ENCODE results near the gene SUFU. TPM values are rescaled to one million over a fixed set of nuclear protein-coding genes. Genes with fewer than 3 reads are reported as not detected.

SUFU gene
- polyA plus RNA-seq, 1 donor from 2014 or later, result 5.0 TPM

DNA sequence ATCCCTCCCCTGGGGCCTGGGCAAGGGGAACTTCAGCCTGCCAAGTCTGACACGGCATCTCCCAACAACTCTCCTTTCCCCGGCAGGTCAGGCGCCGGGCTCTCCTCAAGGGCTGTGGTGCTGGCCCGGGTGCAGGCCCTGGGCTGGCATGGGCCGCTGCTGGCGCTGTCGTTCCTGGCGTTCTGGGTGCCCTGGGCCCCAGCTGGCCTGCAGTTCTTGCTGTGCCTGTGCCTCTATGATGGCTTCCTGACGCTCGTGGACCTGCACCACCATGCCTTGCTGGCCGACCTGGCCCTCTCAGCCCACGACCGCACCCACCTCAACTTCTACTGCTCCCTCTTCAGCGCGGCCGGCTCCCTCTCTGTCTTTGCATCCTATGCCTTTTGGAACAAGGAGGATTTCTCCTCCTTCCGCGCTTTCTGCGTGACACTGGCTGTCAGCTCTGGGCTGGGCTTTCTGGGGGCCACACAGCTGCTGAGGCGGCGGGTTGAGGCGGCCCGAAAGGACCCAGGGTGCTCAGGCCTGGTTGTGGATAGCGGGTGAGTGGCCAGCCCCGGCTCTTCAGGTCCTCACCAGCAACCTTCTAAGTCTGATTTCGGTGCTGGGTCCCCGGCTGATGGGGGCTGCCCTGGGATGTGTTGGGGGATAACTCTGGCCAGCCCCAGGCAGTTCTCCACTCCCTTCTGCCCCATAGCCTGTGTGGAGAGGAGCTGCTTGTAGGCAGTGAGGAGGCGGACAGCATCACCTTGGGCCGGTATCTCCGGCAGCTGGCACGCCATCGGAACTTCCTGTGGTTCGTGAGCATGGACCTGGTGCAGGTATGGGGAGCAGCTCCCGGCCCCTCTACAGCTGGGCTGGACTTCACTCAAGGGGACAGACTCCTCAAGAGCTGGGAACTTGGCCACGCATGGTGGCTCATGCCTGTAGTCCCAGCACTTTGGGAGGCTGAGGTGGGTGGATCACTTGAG, 32.9 kb upstream of the SUFU start:
- H3K27ac Mint-ChIP-seq, result no peak overlapping the region
- H3K4me1 Mint-ChIP-seq, result no peaks in the 10 kb centered on the region
- no peaks in the 10 kb centered on the region for H3K9me3 Mint-ChIP-seq
- peaks cover 6% of the 10 kb centered on the region for H3K36me3 Mint-ChIP-seq
- no peaks in the 10 kb centered on the region for H3K27me3 Mint-ChIP-seq
- no peak overlapping the region for H3K4me3 Mint-ChIP-seq

DNA sequence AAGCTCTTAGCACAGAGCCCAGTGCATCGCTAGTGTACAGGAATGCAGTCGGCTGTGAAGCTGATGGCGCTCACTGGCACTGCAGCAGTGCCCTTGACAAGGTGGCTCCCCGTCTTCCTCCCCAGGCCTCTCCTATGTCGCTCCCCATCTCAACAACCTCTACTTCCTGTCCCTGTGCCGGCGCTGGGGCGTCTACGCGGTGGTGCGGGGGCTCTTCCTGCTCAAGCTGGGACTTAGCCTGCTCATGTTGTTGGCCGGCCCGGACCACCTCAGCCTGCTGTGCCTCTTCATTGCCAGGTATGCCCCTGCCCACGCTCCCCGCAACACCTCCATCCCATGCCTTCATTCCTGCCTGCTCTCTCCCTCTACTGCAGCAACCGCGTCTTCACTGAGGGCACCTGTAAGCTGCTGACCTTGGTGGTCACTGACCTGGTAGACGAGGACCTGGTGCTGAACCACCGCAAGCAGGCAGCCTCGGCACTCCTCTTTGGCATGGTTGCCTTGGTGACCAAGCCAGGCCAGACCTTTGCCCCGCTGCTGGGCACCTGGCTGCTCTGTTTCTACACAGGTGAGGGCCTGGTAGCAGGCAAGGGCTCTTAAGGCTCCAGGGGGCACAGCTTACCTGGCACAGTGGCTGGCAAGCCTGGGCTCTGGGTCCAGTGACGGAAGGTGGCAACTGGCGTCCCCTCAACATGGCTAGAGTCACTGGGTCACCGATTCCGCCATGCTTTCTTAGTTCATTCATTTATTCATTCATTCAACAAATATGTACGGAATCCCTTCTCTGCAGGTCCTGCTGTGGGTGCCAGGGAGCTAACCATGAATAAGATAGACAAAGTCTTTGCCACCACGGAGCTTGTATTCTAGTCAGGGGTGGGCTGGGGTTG, 30.1 kb upstream of the SUFU start:
- H3K36me3 Mint-ChIP-seq, result peaks cover 2% of the 10 kb centered on the region
- no peak overlapping the region for H3K4me3 Mint-ChIP-seq
- H3K9me3 Mint-ChIP-seq, result no peaks in the 10 kb centered on the region
- H3K4me1 Mint-ChIP-seq, result peaks cover 0 to under 1% (median 0%) of the 10 kb centered on the region in 3 donors
- H3K27me3 Mint-ChIP-seq, result no peaks in the 10 kb centered on the region
- peak overlapping the region in 2 of 3 donors; percentile 53 to 88 for H3K27ac Mint-ChIP-seq

DNA sequence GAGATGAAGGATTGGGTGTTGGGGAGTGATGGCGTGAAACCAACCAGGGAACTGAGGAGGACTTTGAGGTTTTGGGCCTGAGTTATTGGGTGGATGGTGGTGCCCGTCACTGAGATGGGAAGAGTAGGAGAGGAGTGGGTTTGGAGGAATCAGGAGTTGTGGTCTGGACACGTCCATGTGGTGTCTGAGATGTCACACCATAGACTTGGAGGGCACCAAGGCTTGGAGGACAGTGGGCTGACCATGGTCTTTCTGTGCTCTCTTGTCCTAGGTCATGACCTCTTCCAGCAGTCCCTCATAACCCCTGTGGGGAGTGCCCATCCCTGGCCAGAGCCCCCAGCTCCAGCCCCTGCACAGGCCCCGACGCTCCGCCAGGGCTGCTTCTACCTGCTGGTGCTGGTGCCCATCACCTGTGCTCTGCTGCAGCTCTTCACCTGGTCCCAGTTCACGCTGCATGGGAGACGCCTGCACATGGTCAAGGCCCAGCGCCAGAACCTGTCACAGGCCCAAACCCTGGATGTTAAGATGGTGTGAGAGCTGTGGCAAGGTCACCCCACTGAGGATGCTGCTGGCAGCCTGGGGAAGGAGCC, 28.2 kb upstream of the SUFU start:
- H3K27me3 Mint-ChIP-seq, result no peaks in the 10 kb centered on the region
- H3K27ac Mint-ChIP-seq, result no peak overlapping the region
- no peaks in the 10 kb centered on the region for H3K9me3 Mint-ChIP-seq
- peaks cover 0 to 6% (median 6%) of the 10 kb centered on the region in 3 donors for H3K4me1 Mint-ChIP-seq
- H3K36me3 Mint-ChIP-seq, result no peaks in the 10 kb centered on the region
- H3K4me3 Mint-ChIP-seq, result no peak overlapping the region

DNA sequence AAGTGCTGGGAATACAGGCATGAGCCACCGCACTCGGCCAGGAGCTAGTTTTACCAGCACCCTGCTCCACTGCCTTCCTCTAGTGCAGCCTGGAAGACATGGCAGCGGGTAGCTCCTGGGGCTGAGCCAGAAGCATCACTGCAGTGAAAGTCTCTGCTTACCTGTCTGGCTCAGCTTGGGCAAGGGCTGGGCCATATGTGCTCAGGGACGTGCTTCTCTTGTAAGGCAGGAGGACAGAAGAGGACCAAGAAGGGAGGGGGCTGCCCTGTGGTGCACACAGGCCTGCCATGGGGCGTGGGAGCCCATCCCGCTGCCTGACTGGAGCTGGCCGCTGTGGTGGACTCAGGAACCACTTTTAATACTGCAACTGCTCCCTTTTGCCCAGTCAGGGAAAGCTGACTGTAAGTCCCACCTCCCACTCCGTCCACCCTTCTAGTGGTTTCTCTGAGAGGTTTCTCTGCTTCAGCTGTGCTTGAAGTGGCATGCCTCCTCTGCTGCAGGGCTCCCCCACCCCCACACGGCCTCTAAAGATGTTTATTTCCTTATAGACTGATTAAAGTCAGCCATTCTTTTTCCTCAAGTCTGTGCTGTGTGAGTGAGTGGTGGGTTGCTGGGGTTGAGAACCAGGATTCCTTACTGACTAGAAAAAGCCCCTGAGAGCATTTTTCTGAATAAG, 27.2 kb upstream of the SUFU start:
- H3K36me3 Mint-ChIP-seq, result no peaks in the 10 kb centered on the region
- H3K27me3 Mint-ChIP-seq, result no peaks in the 10 kb centered on the region
- peak overlapping the region in 1 of 3 donors; percentile 59 for H3K27ac Mint-ChIP-seq
- peaks cover 0 to 6% (median 6%) of the 10 kb centered on the region in 3 donors for H3K4me1 Mint-ChIP-seq
- H3K4me3 Mint-ChIP-seq, result no peak overlapping the region
- H3K9me3 Mint-ChIP-seq, result no peaks in the 10 kb centered on the region

DNA sequence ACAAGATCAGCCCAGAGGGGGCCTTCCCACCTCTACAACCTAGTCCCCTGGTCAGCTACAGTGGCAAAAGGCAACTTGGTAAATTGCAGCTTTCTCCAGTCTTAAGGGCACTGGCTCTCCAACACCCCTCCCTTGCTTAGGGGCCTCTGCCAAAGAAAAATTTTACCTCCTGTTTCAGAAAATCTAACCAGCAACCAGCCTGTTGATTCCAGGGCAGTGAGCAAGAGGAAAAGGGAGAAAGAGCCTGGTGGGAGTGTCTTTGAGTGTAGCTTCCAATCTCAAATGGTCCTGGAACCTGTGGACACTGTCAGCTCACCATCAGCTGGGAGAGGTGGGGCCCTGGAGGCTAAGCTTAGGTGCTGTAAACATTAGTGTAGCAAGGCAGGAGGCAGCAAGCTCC, 24.1 kb upstream of the SUFU start:
- Mint-ChIP-seq H3K4me1 (peaks cover 0 to 6% (median 6%) of the 10 kb centered on the region in 3 donors), H3K27ac (no peak overlapping the region), H3K36me3 (peaks cover 2% of the 10 kb centered on the region), H3K27me3 (no peaks in the 10 kb centered on the region), H3K9me3 (no peaks in the 10 kb centered on the region), H3K4me3 (no peak overlapping the region)

DNA sequence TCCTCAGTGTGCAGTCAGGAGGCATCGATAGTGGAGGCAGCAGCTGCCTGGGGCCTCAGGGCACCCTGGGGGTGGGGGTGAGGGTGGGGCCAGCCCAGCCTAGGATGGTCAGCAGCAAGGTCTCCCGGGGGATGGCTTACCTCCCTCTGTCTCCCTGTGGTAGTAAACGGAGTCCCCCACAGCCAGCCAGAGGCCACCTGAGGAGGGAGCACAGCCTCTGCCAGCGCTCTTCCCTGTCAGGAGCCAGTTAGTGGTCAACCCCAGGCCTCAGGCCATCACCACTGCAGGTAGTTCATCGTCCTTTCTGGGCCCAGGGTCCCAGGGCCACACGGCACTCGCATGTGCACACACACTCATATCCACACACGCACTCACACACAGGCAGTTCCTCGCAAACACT, 23.4 kb upstream of the SUFU start:
- no peaks in the 10 kb centered on the region for H3K9me3 Mint-ChIP-seq
- no peak overlapping the region for H3K4me3 Mint-ChIP-seq
- H3K27me3 Mint-ChIP-seq, result no peaks in the 10 kb centered on the region
- H3K36me3 Mint-ChIP-seq, result peaks cover 2% of the 10 kb centered on the region
- no peak overlapping the region for H3K27ac Mint-ChIP-seq
- peaks cover 0 to 6% (median 6%) of the 10 kb centered on the region in 3 donors for H3K4me1 Mint-ChIP-seq

DNA sequence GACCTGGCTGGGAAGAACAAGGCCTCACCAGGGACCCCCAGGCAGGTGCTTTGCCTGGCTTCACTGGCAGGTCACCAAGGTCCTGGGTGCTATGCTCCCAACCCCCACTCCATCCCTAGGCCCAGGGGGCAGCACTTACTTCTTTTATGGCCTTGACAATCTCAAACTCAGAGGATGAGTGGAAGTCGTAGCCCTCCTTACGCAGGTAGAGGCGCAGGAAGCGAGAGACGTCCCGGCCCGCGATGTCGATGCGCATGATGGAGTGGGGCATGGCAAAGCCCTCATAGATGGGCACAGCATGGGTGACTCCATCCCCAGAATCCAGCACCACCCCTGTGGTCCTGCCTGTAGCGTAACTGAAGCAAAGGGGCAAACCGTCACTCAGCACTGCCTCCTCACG, 19.8 kb upstream of the SUFU start:
- Mint-ChIP-seq H3K4me1 (peaks cover 0 to 3% (median 2%) of the 10 kb centered on the region in 3 donors), H3K9me3 (no peaks in the 10 kb centered on the region), H3K4me3 (no peak overlapping the region), H3K27ac (no peak overlapping the region), H3K27me3 (no peaks in the 10 kb centered on the region), H3K36me3 (peaks cover 2% of the 10 kb centered on the region)

DNA sequence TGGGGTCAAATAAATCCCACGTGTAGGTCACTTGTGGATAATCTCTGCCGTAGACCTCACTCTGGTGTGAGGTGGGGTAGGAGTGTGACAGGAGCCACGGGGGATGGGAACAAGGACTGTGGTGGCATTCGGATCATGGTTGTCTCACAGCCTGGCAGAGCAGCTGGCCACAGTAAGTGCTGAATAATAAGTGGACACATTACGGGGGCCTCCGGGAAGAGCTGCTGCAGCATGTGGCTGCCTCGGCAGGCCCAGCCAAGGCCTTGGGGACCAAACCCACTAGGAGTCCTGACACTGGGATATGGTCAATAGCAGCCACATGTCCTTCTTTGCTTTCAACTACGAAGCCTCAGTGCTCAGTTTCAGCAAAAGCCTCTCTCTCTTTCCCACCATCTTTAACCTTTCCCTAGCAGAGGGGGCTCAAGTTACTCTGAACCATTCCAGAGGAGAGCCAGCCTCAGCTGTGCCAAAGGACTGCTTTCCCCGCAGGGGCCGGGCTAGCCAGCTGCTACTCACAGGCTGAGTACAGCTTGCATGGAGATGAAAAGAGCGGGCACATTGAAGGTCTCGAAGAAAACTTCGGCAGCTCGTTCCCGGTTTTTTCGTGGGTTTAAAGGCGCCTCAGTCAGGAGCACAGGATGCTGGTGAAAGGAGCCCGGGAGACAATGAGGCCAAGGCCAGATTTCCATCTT, 18.5 kb upstream of the SUFU start:
- Mint-ChIP-seq H3K36me3 (peaks cover 2% of the 10 kb centered on the region), H3K27ac (no peak overlapping the region), H3K4me1 (no peaks in the 10 kb centered on the region), H3K9me3 (no peaks in the 10 kb centered on the region), H3K27me3 (no peaks in the 10 kb centered on the region), H3K4me3 (no peak overlapping the region)

DNA sequence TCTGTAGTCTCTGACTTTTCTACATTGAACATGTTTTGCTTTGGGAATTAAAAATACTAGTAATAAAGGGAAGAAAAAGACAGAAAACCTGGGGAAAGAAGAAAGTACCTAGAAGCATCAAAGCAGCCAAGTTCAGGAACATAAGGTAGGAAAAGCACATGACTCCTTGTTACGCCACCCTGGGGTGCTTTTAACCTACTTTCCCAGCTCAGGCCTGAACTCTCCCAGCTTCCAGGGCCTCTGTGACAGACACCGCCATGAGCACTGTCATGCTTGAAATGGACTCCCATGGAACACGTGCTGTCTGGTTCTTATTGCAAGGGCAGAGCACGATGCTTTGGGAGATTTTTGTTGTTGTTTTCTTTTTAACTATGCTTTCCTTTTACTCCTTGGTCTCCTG, 12.6 kb upstream of the SUFU start:
- H3K36me3 Mint-ChIP-seq, result peaks cover 2% of the 10 kb centered on the region
- H3K27me3 Mint-ChIP-seq, result no peaks in the 10 kb centered on the region

DNA sequence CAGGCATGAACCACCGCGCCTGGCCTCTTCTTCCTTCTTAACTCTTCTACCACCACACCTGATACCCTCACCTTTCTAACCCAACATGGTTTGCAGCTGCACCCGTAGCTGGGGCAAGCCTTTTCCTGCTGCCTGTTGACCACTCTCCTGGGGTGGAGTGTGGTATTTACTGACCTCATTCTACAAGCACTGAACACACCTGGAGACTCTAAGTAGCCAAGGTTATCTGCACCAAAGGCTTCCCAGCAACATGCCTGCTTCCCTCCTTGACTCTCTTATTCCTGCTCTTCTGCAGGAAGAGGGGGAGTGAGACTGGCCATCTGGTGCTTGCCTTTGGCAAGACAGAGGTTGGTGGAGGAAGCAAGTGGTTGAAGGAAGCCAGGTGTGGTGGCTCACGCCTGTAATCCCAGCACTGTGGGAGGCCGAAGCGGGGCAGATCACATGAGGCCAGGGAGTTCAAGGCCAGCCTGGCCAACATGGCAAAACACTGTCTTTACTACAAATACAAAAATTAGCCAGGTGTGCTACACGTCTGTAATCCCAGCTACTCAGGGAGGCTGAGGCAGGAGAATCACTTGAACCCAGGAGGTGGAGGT, 11.3 kb upstream of the SUFU start:
- Mint-ChIP-seq H3K27ac (peak overlapping the region in 1 of 3 donors; percentile 67), H3K9me3 (no peaks in the 10 kb centered on the region), H3K4me3 (no peak overlapping the region), H3K36me3 (peaks cover 2% of the 10 kb centered on the region), H3K27me3 (no peaks in the 10 kb centered on the region), H3K4me1 (peaks cover 5 to 12% (median 10%) of the 10 kb centered on the region in 3 donors)

More for the DNA sequence above, 12.6 kb upstream of the SUFU start:
- H3K27ac Mint-ChIP-seq, result no peak overlapping the region
- H3K4me1 Mint-ChIP-seq, result peaks cover 5 to 10% (median 6%) of the 10 kb centered on the region in 3 donors
- no peaks in the 10 kb centered on the region for H3K9me3 Mint-ChIP-seq
- H3K4me3 Mint-ChIP-seq, result no peak overlapping the region

DNA sequence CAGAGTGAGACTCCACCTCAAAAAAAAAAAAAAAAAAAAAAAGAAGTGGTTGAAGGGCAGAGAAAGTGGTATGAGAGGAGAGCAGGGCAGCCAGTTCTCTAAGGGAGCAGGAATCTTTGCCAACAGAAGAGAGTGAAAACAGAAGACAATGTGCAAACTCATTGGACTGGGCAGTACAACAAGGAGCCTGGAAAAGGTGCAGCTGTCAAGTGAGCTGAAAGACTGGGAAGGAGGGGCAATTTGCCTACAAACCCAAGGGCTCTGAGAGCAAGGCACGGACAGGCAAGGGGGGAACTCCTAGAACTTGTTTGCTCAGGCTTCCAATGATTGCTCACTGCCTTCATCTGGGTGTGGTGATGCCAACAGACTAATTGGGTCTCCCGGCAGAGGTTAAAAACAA, 10.8 kb upstream of the SUFU start:
- H3K27me3 Mint-ChIP-seq, result no peaks in the 10 kb centered on the region
- H3K27ac Mint-ChIP-seq, result peak overlapping the region in 1 of 3 donors; percentile 27
- peaks cover 2% of the 10 kb centered on the region for H3K36me3 Mint-ChIP-seq
- H3K9me3 Mint-ChIP-seq, result no peaks in the 10 kb centered on the region
- peaks cover 5 to 12% (median 10%) of the 10 kb centered on the region in 3 donors for H3K4me1 Mint-ChIP-seq
- peak overlapping the region in 1 of 4 donors; percentile 48 for H3K4me3 Mint-ChIP-seq

DNA sequence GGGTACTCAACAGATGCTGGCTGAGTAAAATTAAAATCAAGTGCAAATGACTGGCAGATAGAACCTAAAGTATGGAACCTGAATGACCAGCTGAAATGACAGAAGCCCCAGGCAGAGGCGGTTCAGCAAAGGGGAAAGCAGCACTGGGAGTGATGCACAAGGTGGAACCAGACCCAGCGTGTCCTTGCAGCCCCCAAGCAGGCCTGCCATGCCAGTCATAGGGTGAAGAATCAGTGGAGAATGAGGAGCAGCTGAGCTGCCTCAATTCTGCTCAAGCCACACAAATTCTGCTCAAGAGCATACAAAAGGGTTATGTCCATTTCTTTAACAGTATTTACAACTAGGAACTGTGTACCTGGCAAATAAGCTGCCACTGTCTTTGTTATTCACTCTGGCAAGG, 10.0 kb upstream of the SUFU start:
- Mint-ChIP-seq H3K9me3 (no peaks in the 10 kb centered on the region), H3K4me3 (no peak overlapping the region), H3K27me3 (no peaks in the 10 kb centered on the region), H3K4me1 (peaks cover 5 to 14% (median 13%) of the 10 kb centered on the region in 3 donors), H3K36me3 (peaks cover 2% of the 10 kb centered on the region), H3K27ac (no peak overlapping the region)

DNA sequence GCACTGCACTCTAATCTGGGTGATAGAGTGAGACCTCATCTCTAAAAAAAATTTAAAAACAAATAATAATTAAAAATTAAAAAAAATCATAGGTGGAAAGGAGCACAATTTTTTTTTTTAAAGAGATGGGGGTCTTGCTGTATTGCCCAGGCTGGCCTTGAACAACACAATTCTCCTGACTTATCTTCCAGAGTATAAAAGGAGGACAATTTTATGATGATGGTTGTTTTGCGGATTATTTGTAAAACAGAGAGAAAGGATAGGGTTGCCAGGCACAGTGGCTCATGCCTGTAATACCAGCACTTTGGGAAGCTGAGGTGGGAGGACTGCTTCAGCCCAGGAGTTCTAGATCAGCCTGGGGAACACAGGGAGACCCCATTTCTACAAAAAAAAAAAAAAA, 6.2 kb upstream of the SUFU start:
- Mint-ChIP-seq H3K9me3 (no peaks in the 10 kb centered on the region), H3K4me1 (peaks cover 10 to 19% (median 11%) of the 10 kb centered on the region in 3 donors), H3K4me3 (no peak overlapping the region)

More for the DNA sequence above, 6.2 kb upstream of the SUFU start:
- H3K27me3 Mint-ChIP-seq, result no peaks in the 10 kb centered on the region
- H3K27ac Mint-ChIP-seq, result no peak overlapping the region
- H3K36me3 Mint-ChIP-seq, result peaks cover 2% of the 10 kb centered on the region

Data from IgD-negative memory B cell (primary cell).